Retinal pigment epithelial cell (primary cell): ENCODE measurements around the gene GBGT1.

Source experiments
- DNase-seq: peaks from one replicate; pipeline ENCODE4 v3.0.0-alpha.2; 2010; ENCODE audit warnings: low read depth
- H3K4me3 ChIP-seq: 2 replicates; pipeline ENCODE4 v1.5.1; 2011; ENCODE audit warnings: mild to moderate bottlenecking, low read length, control low read depth, moderate library complexity
- CTCF ChIP-seq: conservative IDR thresholded peaks from 2 replicates; pipeline ENCODE4 v1.5.1; 2011; ENCODE audit warnings: low read depth, low read length, control low read depth, inconsistent platforms

GBGT1 gene

GRCh38 chr9:133144904-133145851, 18.5 kb downstream of the GBGT1 start:
- DNase-seq, result no peak
- H3K4me3 ChIP-seq, result no peak overlapping the region
- no peak for TF ChIP-seq CTCF

- H3K4me3 ChIP-seq, result peak overlapping the region; percentile 35
- DNase-seq, result no peak
- peak; percentile 86 for TF ChIP-seq CTCF
These were observed 19.4 kb downstream of the GBGT1 start for GRCh38 chr9:133144142-133144903.

GRCh38 chr9:133143639-133144141, 20.0 kb downstream of the GBGT1 start:
- no peak overlapping the region for H3K4me3 ChIP-seq
- DNase-seq, result no peak

GRCh38 chr9:133142684-133143622, 20.8 kb downstream of the GBGT1 start:
- no peak overlapping the region for H3K4me3 ChIP-seq
- DNase-seq, result no peak
- TF ChIP-seq CTCF, result no peak

More at GRCh38 chr9:133143639-133144141, 20.0 kb downstream of the GBGT1 start:
- no peak for TF ChIP-seq CTCF

- TF ChIP-seq CTCF, result no peak
- H3K4me3 ChIP-seq, result no peak overlapping the region
- DNase-seq, result no peak
These were observed 21.7 kb downstream of the GBGT1 start for GRCh38 chr9:133141833-133142595.

- DNase-seq, result no peak
- H3K4me3 ChIP-seq, result no peak overlapping the region
- no peak for TF ChIP-seq CTCF
These were observed 23.1 kb downstream of the GBGT1 start for GRCh38 chr9:133140606-133141005.
